Prostate gland (tissue), 2 donors: ENCODE data around the gene SEMA3G.

ENCODE experiments used
- CTCF ChIP-seq, 4 experiments: fragments of 200-600 bp in 2 of 4; fragments of 450-650 bp in 2 of 4; sonication (generic) in 2 of 4; IDR thresholded peaks; 1 replicate in 3 of 4; 2 replicates in 1 of 4; pipeline ENCODE4 v1.5.1; 2016 to 2019; ENCODE audit warnings: antibody characterized with exemption in 4 of 4, mild to moderate bottlenecking in 2 of 4, moderate library complexity in 2 of 4
- POLR2AphosphoS5 ChIP-seq: sonication (generic); formaldehyde crosslinking; IDR thresholded peaks from one replicate; pipeline ENCODE4 v1.6.1; 2017; ENCODE audit warnings: antibody characterized with exemption

- TF ChIP-seq POLR2AphosphoS5 (no peak), CTCF (IDR thresholded peaks at IDR 0.05) (no peak)
Measured at GRCh38 chr3:52470920-52471319, 26.0 kb upstream of the SEMA3G start.
